ENCODE data around the gene STRBP.
"Not testable (repeated sequence)": the region's sequence is repeated elsewhere in the genome, so short reads cannot be mapped to it uniquely, and the experiment has no call there.

Gene STRBP

GRCh38 chr9:123186029-123186428 is 82.4 kb downstream of the STRBP start:
- DNase-seq: not testable (repeated sequence)

- DNase-seq: no peak
These were observed 91.4 kb downstream of the STRBP start for GRCh38 chr9:123176949-123177348.

GRCh38 chr9:123175854-123176629 is 92.3 kb downstream of the STRBP start:
- DNase-seq: no peak

- no peak for DNase-seq
These were observed 93.4 kb downstream of the STRBP start for GRCh38 chr9:123174887-123175518.

- no peak for DNase-seq
These were observed 94.3 kb downstream of the STRBP start for GRCh38 chr9:123174079-123174478.

- no peak for DNase-seq
These were observed 98.5 kb downstream of the STRBP start for GRCh38 chr9:123169926-123170325.

- DNase-seq: no peak
These were observed 99.8 kb downstream of the STRBP start for GRCh38 chr9:123168586-123168985.

GRCh38 chr9:123167474-123167873 is 100.9 kb downstream of the STRBP start:
- no peak for DNase-seq

- DNase-seq: no peak
These were observed 102.6 kb downstream of the STRBP start for GRCh38 chr9:123165813-123166212.

- no peak for DNase-seq
These were observed 104.1 kb downstream of the STRBP start for GRCh38 chr9:123164285-123164684.

GRCh38 chr9:123162791-123163345 is 105.5 kb downstream of the STRBP start:
- DNase-seq: no peak

GRCh38 chr9:123162360-123162759 is 106.0 kb downstream of the STRBP start:
- DNase-seq: no peak

- DNase-seq: peak; percentile 27
These were observed 111.2 kb downstream of the STRBP start for GRCh38 chr9:123157221-123157620.

GRCh38 chr9:123150708-123151503 is 117.5 kb downstream of the STRBP start:
- DNase-seq: peak; percentile 17

GRCh38 chr9:123149067-123149466 is 119.3 kb downstream of the STRBP start:
- no peak for DNase-seq

GRCh38 chr9:123138163-123138562 is 130.2 kb downstream of the STRBP start:
- no peak for DNase-seq

- DNase-seq: no peak
These were observed 133.0 kb downstream of the STRBP start for GRCh38 chr9:123135430-123135829.

- no peak for DNase-seq
These were observed 135.7 kb downstream of the STRBP start for GRCh38 chr9:123132696-123133095.

GRCh38 chr9:123131993-123132392 is 136.4 kb downstream of the STRBP start:
- peak; percentile 8 for DNase-seq

GRCh38 chr9:123131258-123131657 is 137.1 kb downstream of the STRBP start:
- DNase-seq: peak; percentile 84

GRCh38 chr9:123129423-123129822 is 139.0 kb downstream of the STRBP start:
- DNase-seq: no peak

- DNase-seq: no peak
These were observed 139.8 kb downstream of the STRBP start for GRCh38 chr9:123128591-123128990.

- DNase-seq: no peak
These were observed 140.8 kb downstream of the STRBP start for GRCh38 chr9:123127512-123128075.

Measured in fibroblast of upper back skin (primary cell).